CD4-positive, alpha-beta T cell treated with Interferon alpha-2 for 1 hour (primary cell): ENCODE measurements around the gene CACNG5.
"Not testable (repeated sequence)": the region's sequence is repeated elsewhere in the genome, so short reads cannot be mapped to it uniquely, and the experiment has no call there.

ENCODE experiments used
- DNase-seq, 2 donors: peaks; one replicate each; pipeline ENCODE4 v3.0.0-alpha.2; 2020 to 2022

Gene CACNG5

GRCh38 chr17:66849851-66850580, 15.1 kb downstream of the CACNG5 start:
- DNase-seq, result no peak

DNA sequence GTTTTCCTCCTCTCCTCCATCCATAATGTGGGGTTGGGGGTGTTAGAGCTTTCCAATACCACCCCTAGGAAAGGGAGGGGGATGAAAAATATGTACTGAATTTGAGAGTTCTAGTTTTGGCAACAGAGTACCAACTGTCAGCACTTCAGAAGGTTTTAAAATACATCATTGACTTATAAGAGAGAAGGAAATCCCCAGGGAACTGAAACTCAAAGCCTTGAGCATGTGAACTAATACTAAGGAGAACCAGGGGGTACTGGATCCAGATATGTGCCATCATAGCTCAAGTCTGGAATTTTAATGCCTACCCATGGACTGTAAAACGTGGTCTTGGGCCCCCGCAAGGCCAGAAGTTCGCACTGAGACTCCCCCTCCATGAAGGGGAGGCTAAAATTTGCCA, 15.8 kb downstream of the CACNG5 start:
- no peak for DNase-seq

DNA sequence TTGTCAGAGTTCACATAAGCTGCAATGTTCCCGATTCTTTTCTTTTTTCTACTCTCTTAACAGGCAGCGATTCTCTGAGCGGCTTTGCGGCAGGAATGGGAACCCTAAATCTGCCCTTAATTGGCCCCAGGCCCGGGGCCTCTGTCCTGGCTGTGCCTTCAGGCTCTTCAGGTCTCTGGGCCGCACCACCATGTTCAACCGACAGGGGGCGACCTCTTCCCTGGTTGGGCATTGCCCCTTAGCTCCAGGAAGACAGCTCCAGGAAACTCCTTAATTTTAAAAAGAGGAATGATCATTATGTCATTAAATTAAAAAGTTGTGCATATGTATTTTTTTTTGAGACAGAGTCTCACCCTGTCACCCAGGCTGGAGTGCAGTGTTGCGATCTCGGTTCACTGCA, 20.3 kb downstream of the CACNG5 start:
- peak in 1 of 2 donors; percentile 10 for DNase-seq

GRCh38 chr17:66858226-66859083, 23.5 kb downstream of the CACNG5 start:
- no peak for DNase-seq

GRCh38 chr17:66859353-66859752, 24.4 kb downstream of the CACNG5 start:
- no peak for DNase-seq

GRCh38 chr17:66860204-66860603, 25.3 kb downstream of the CACNG5 start:
- DNase-seq, result no peak

DNA sequence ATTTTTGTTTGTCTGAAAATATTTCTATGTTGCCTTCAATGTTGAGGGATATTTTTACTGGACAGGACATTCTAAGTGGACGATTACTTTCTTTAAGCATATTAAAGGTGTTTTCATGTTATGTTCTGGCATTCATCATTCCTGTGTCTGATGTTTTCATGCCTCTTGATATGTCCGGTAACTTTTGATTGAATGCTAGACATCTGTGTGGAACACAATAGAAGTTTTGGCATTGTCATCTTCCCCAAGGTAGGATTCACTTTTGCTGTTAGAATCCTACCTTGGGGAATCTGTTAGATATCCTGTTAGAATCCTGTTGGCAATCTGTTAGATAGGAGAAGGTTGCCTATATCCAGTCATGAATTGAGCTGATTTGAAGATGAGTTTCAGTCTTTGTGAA, 28.9 kb downstream of the CACNG5 start:
- DNase-seq, result no peak

- no peak for DNase-seq
Observed at GRCh38 chr17:66865151-66865550, 30.2 kb downstream of the CACNG5 start.

- no peak for DNase-seq
Observed at GRCh38 chr17:66873962-66874361, 39.0 kb downstream of the CACNG5 start.

- no peak for DNase-seq
Observed at GRCh38 chr17:66884931-66885330, 50.0 kb downstream of the CACNG5 start.

- no peak for DNase-seq
Observed at GRCh38 chr17:66885417-66885816, 50.5 kb downstream of the CACNG5 start.

DNA sequence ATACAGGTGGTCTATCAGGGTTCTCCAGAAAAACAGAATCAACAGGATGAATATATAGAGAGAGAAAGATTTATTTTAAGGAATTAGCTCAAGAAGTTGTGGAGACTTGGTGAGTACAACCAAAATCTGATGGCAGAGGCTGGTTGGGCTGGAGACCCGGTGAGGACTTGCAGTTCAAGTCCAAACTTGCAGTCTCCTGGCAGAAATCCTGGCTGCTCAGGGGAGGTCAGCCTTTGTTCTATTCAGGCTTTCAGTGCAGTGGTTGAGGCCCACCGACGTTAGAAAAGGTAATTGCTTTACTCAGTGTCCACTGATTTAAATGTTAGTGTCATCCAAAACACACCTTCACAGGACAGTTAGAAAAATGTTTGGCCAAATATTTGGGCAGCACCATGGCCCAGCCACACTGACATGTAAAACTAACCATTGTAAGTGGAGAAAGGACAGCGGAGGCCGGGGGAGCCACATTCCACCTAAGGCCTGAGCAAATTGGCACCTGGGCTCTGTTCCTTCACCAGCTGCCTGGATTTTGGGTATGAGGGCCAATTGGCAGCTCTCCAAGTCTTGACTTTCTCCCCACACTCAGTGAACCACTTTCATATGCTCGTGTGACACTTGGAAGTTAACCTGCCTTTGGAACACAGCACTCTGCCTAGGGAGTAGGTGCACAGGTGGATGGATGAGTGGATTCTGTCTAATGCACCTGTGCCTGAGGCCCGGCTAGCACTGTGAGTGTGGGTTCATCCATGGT, 54.7 kb downstream of the CACNG5 start:
- no peak for DNase-seq

GRCh38 chr17:66892246-66892645, 57.3 kb downstream of the CACNG5 start:
- no peak for DNase-seq

GRCh38 chr17:66893382-66893781, 58.5 kb downstream of the CACNG5 start:
- no peak for DNase-seq

DNA sequence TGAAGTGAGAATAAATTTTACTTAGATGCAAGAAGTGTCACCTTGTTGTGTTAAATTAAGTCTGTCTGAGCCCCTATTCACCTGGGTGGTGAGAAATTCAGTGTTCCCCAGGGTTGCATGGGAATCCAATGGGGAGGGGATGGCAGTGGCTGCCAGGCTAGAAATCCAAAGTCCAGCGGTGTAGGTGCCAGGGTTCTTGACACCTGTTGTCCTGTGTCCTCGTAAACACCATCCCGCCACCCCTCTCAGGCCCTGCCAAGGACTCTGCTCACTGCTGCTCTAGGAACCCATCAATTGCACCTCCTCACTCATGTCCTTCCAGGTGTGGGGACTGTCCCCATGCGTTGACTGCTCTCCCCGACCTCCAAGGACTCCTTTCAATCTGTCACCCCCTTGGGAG, 58.9 kb downstream of the CACNG5 start:
- DNase-seq, result no peak

DNA sequence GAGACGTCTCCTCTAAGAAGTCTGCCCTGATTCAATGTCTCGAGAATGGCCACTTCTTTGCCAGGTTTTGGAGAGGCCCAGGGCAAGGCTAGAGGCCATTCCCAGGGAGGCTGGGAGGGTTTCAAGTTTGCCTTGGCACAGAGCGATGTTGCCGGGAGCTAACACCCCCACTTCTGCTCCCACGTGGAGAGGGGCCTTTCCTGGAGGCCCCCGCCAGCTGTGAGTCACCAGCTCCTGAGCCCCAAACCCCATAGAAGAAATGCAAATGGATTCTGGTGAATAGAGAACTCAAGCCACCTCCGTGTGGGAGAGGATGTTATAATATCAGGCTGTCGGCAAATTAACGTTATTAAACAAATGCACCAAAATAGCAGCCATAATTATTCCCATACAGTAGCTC, 62.2 kb downstream of the CACNG5 start:
- DNase-seq, result no peak

- no peak for DNase-seq
Observed at GRCh38 chr17:66898536-66898935, 63.6 kb downstream of the CACNG5 start.

DNA sequence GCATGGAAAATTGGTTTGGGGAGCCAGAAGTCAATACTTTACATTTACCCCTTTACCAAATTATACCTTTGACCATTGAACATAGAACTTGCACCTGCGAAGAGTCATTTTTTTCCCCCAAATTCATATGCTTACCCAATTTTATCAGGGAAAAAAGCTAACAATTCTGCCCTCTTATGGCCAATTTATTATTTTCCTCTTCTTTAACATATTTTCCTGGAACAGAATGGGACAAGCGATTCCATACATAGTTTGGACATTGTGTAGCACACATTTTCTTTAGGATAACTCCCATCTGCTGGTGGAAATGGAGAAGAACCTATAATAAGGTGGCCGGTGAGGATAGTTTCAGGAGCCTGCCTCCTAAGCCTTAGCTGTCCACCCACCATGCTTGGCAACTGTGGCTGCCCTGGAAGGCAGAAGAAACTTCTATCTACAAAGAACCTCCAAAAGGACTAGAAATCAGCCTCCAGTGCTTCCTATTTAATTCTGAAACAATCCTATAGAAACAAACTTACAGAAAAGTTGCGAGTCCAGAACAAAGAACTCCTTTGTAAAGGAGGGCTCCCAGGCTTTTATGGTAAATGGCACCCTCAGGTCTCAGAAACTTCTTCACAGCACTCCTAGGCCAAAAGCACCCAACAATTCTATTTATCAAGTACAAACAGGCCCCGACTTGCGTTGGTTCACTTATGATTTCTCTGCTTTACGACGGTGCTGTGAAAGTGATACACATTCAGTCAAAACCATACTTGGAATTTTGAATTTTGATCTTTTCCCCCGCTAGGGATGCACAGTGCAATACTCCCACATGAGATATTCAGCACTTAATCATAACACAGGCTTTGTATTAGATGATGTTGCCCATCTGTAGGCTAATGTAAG, 65.5 kb downstream of the CACNG5 start:
- no peak for DNase-seq

DNA sequence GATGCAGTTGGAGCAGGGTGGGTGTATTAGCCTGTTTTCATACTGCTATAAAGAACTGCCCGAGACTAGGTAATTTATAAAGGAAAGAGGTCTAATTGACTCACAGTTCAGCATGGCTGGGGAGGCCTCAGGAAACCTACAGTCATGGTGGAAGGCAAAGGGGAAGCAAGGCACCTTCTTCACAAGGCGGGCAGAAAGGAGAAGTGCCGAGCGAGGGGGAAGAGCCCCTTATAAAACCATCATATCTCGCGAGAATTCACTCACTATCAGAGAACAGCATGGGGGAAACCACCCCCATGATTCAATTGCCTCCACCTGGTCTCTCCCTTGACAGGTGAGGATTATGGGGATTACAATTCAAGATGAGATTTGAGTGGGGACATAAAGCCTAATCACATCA, 68.4 kb downstream of the CACNG5 start:
- DNase-seq, result not testable (repeated sequence)

- no peak for DNase-seq
Observed at GRCh38 chr17:66903781-66904180, 68.9 kb downstream of the CACNG5 start.

DNA sequence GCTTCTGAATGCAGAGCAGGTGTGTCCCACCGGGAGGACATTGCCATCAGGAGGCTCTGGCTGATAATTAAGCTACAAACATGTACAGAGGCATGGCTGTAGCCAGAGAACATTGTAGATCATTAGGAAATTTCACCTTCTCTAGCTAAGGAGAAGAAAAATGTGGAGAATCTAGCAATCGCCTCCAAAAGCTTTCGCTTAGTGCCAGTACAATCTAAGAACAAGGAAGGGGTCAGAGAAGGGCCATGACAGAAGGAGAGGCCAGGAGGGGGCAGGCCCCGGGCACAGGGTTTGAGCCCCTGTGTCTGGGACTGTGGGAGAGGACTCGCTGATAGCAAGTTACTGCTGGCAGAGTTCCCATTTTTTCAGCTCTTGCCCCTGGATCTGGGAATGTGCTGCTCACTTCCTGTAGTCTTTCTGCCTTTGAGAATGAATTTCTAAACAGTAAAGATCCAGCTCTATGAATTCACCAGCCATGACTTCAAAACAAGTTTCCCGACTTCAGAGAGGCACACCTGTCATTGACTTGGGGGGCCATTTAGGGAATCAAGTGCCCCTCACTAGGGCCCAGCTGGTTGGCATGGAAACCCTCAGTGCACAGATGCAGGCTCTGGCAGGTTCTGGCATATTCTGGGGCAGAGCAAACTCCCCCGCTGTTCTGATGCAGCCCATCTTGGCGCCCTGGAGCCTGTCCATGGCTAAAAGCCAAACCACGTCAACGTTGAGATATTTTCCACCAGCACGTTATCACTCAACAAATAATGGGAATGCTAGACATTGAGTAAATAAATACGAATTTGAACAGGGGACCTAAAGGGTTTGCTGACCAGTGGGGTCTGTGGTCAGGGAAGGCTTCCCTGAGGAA, 70.1 kb downstream of the CACNG5 start:
- DNase-seq, result no peak
